Measurements from ENCODE around the gene CD7. TPM values are rescaled to one million over a fixed set of nuclear protein-coding genes. Genes with fewer than 3 reads are reported as not detected.
"Not testable (repeated sequence)": the region's sequence is repeated elsewhere in the genome, so short reads cannot be mapped to it uniquely, and the experiment has no call there.

The CD7 gene
- total RNA-seq, 1 donor from 2014 or later = not detected

DNA sequence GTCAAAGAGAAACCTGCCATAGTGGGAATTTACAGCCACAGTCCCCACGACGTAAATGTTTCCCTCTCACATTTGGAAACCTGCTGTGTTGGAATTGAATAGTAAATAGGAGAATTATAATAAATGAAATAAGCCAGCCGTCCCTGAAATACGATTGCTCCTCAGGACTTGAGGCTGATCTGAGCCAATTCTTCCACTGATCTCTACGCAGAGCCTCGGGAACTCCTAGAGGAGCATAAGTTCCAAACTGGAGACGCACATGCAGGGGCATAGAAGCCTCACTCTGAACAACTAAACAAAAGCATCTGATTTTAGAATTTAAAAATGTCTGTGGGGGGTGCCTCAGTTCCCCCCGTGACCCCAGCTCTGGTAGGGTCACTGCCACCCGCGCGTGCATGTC lies 31.5 kb upstream of the CD7 start:
- H3K4me3 Mint-ChIP-seq = no peak overlapping the region

DNA sequence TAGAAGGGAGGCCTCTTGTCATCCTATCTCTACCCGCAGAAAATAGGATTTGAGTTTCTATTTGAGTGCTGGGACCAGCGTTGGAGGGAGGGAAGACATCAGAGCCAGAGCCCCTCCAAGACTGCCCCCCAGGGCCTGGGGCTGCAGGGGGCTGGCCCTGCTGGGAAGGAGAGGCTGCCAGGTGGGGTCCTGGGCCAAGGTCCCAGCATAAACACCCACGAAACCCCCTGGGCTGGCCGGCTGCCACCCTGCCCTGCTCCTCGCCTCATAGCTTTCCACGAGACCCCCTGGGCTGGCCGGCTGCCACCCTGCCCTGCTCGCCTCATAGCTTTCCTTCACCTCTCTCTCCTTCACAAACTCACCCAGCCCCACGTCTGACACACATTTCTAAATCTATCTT lies 31.0 kb upstream of the CD7 start:
- H3K36me3 Mint-ChIP-seq (ENCODE audit: low read depth) = no peaks in the 10 kb centered on the region
- no peaks in the 10 kb centered on the region for H3K9me3 Mint-ChIP-seq
- H3K27me3 Mint-ChIP-seq (ENCODE audit: low read depth) = peaks cover 8% of the 10 kb centered on the region
- TF ChIP-seq, protein P1, sequence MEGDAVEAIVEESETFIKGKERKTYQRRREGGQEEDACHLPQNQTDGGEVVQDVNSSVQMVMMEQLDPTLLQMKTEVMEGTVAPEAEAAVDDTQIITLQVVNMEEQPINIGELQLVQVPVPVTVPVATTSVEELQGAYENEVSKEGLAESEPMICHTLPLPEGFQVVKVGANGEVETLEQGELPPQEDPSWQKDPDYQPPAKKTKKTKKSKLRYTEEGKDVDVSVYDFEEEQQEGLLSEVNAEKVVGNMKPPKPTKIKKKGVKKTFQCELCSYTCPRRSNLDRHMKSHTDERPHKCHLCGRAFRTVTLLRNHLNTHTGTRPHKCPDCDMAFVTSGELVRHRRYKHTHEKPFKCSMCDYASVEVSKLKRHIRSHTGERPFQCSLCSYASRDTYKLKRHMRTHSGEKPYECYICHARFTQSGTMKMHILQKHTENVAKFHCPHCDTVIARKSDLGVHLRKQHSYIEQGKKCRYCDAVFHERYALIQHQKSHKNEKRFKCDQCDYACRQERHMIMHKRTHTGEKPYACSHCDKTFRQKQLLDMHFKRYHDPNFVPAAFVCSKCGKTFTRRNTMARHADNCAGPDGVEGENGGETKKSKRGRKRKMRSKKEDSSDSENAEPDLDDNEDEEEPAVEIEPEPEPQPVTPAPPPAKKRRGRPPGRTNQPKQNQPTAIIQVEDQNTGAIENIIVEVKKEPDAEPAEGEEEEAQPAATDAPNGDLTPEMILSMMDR (conservative IDR thresholded peaks at IDR 0.05) = no peak
- DNase-seq (ENCODE audit: low read depth, low spot score) = no peak
- no peak overlapping the region for H3K4me3 Mint-ChIP-seq
- H3K27ac Mint-ChIP-seq (ENCODE audit: unreplicated experiment) = no peak overlapping the region
- H3K4me1 Mint-ChIP-seq = peaks cover 5% of the 10 kb centered on the region

More for the DNA sequence above, 31.5 kb upstream of the CD7 start:
- DNase-seq (ENCODE audit: low read depth, low spot score) = no peak
- no peaks in the 10 kb centered on the region for H3K9me3 Mint-ChIP-seq
- H3K36me3 Mint-ChIP-seq (ENCODE audit: low read depth) = no peaks in the 10 kb centered on the region
- no peak overlapping the region for H3K27ac Mint-ChIP-seq (ENCODE audit: unreplicated experiment)
- peaks cover 5% of the 10 kb centered on the region for H3K4me1 Mint-ChIP-seq
- TF ChIP-seq, protein P1 (conservative IDR thresholded peaks at IDR 0.05) = no peak
- H3K27me3 Mint-ChIP-seq (ENCODE audit: low read depth) = peaks cover 8% of the 10 kb centered on the region

DNA sequence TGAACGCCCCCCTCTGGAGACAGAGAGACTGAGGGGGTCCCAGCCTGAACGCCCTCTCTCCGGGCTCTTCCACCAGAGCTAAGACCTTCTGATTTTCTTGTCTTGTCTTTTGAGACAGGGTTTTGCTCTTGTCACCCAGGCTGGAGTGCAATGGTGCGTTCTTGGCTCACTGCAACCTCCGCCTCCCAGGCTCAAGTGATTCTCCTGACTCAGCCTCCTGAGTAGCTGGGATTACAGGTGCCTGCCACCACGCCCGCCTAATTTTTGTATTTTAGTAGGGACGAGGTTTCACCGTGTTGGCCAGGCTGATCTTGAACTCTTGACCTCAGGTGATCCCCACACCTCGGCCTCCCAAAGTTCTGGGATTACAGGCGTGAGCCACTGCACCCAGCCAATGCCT lies 30.6 kb upstream of the CD7 start:
- H3K4me1 Mint-ChIP-seq; H3K27ac Mint-ChIP-seq (ENCODE audit: unreplicated experiment); H3K9me3 Mint-ChIP-seq; H3K36me3 Mint-ChIP-seq (ENCODE audit: low read depth); H3K4me3 Mint-ChIP-seq; DNase-seq (ENCODE audit: low read depth, low spot score): not testable (repeated sequence)
- peaks cover 11% of the 10 kb centered on the region for H3K27me3 Mint-ChIP-seq (ENCODE audit: low read depth)

DNA sequence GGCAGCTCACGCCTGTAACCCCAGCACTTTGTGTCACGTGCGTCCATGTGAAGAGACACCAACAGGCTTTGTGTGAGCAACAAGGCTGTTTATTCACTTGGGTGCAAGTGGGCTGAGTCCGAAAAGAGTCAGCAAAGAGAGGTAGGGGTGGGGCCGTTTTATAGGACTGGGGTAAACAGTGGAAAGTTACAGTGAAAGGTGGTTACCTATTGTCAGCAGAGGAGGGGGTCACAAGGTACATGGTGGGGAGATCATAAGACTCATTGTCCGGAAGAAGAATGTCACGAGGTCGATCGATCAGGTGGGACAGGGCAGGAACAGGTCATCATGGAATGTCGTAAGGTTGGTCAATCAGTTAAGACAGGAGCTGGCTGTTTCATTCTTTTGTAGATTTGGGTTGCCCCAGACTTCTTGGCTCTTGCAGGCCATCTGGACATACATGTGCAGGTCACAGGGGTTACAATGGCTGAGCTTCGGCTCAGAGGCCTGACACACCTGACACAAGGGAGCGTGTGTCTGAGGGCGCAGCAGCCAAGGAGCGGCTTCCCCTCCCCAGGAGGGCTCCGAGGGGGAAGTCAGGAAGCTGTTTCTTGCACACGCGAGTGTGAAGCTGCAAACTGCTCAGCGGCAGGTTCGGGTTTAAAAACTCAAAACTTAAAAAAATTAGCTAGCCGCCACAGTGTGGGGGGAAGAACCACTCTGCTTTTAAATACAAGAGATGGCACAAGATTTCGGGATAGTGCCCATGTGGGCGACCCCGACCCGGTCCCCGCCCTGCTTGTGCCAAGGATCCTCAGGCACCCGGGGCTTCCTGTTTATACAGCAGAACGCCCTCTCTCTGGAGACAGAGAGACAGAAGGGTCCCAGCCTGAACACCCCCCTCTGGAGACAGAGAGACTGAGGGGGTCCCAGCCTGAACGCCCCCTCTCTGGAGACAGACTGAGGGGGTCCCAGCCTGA lies 29.2 kb upstream of the CD7 start:
- Mint-ChIP-seq H3K9me3 (no peaks in the 10 kb centered on the region), H3K4me1 (peaks cover 5% of the 10 kb centered on the region), H3K36me3 (ENCODE audit: low read depth) (no peaks in the 10 kb centered on the region), H3K27me3 (ENCODE audit: low read depth) (peaks cover 12% of the 10 kb centered on the region), H3K27ac (ENCODE audit: unreplicated experiment) (no peak overlapping the region), H3K4me3 (no peak overlapping the region)
- TF ChIP-seq, protein P1 (conservative IDR thresholded peaks at IDR 0.05) = no peak
- no peak for DNase-seq (ENCODE audit: low read depth, low spot score)

DNA sequence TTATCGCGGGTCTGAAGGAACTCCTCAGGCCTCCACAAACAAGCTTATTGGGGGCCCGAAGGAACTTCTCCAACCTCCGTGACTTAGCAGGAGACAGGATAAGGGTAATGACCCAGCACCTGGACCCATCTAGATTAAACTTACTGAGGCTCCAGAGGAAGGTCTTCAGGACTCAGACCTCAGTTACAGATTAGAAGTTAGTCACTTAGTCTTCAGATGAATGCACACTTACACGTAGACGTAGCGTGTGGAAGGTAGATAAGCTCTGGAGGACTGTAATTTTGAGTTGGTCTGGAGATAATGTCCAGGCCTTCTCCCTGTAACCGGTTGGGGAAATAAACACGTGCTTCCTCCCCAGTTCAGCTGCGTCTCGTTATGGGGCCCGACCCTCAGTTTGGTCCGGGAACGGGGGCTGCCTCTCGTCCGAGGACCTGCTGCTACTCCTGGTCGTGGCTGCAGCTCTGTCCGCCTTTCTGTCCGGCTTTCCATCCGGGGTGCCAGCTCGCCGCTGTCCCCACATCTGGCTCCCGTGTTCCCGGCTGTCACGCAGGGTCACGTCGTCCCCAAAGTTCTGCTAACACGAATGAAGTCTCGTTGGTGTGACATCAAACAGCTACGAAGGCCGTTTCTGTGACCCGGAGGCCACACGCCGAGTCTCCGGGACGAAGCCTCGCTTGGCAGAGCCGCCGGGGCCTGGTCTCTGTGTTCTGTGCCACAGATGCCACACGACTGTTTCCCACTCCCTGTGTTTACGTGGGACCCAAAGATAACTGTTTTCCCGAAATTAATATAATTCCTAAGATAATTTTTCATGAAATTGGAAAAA lies 28.0 kb upstream of the CD7 start:
- DNase-seq (ENCODE audit: low read depth, low spot score) = no peak
- no peaks in the 10 kb centered on the region for H3K9me3 Mint-ChIP-seq
- peaks cover 3% of the 10 kb centered on the region for H3K36me3 Mint-ChIP-seq (ENCODE audit: low read depth)
- H3K27me3 Mint-ChIP-seq (ENCODE audit: low read depth) = peaks cover 14% of the 10 kb centered on the region
- peaks cover 5% of the 10 kb centered on the region for H3K4me1 Mint-ChIP-seq
- no peak overlapping the region for H3K27ac Mint-ChIP-seq (ENCODE audit: unreplicated experiment)
- TF ChIP-seq, protein P1 (conservative IDR thresholded peaks at IDR 0.05) = no peak
- no peak overlapping the region for H3K4me3 Mint-ChIP-seq

Measured in neural crest cell (in vitro differentiated cells).